ENCODE results near the gene MCRIP1. TPM values are rescaled to one million over a fixed set of nuclear protein-coding genes. Genes with fewer than 3 reads are reported as not detected.

The MCRIP1 gene
- total RNA-seq, 1 experiment from 2014 or later: 34.1 TPM

DNA sequence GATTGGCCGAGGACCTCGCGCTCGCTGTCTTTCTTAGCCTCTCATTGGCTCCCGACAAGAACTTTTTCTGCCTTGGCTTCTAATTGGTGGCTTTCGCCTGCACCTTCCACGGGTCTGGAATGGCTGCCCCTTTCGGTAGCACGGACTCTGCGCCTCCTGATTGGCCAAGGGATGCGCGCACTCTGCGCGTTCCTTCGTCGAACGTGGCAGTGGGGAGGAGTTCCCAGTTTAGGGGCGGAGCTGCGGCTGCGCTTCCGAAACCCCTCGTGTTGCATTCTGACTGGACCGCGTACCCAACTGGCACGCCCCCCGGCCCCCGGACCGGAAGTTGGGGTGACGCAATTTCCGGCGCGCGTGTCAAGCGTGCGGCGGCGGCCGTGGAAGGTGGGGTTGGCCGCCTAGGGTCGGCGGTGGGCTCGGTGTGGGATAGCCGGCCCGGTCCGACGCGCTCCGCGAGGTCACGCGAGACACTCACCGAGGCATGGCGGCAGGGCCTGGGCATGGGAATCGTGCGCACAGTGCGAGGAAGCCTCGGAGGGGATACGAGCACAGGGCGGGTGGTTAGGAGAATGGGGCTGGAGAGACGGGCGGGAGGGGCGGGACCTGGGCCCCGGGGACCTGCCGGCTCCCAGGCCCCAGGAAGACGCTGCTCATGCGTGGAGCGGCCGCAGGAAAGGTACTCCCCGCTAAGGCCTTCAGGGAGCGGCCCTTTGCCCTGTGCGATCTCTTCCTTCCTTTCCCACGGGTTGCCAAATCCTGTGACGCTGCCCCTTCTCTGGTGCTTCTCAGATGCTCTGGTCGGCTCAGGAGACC is 27.9 kb upstream of the MCRIP1 start:
- peak; percentile 100 for DNase-seq (ENCODE audit: low read depth)

- no peak for DNase-seq (ENCODE audit: low read depth)
Measured at GRCh38 chr17:81859906-81860755, 27.0 kb upstream of the MCRIP1 start, which contains the start of gene P4HB. TSS of gene P4HB (minus strand) at chr17:81860535. CDS start at chr17:81860471, 64 bp downstream.

- no peak for DNase-seq (ENCODE audit: low read depth)
Measured at GRCh38 chr17:81858967-81859905, 26.1 kb upstream of the MCRIP1 start.

DNA sequence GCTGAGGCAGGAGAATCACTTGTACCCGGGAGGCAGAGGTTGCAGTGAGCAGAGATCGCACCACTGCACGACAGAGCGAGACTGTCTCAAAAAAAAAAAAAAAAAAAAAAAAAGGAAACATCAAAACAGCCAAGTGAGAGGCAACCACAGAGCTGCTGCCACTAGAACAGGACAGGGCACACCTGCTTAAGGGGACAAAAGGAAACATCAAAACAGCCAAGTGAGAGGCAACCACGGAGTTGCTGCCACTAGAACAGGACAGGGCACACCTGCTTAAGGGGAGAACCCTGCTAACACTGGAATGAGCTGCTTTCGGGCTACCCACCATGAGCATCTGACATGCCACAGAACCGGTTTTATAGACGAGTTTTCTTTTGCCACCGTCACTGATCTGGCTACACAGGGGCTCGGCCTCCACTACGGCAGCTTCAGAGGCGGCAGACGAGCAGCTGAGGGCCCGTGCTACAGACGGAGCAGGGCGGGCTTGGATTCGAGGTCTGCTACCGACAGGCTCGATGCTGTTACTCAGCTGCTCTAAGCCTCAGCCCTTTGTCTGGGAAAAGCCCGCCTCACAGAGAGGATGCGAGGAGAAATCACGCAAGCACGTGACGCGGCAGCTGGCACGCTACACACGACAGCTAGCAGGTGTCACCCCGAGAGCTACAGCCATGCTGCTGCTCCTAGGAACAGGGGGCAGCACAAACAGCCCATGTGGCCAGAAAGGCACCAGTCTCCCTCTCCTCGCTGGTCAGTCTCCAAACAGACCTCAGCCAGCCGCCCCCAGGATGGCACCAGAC is 25.3 kb upstream of the MCRIP1 start:
- no peak for DNase-seq (ENCODE audit: low read depth)

DNA sequence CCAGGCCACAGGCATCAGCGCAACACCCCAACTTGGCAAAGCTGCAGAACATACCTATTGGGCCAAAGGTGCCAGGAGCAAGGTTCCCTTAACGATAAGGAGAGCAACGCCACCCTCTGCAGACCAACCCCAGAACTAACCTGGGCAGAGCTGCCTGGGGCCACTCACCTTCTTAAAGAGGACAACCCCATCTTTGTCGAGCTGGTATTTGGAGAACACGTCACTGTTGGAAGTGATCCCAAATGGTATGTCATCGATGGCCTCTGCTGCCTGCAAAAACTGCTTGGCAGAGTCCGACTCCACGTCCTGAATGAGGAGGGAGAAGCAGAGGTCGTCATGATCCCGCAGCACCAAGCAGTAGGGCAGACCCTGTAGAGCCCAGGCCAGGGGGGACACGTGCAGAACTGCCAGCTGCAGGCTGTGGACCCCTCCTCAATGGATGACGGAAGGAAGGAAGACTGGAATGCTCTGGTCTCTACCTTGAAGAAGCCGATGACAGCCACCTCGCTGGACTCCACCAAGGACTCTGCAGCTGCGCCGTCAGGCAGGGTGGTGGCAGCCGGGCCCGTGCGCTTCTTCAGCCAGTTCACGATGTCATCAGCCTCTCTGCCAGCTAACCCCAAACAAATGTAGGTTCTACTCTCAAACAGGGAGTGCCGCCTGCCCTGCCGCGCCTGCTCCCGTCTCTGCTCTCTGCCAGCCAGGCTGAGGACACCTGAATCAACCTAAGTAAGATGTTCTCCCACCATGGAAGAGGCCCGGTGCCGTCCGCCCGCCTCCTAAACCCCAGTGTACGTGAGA is 22.1 kb upstream of the MCRIP1 start:
- no peak for DNase-seq (ENCODE audit: low read depth)

- DNase-seq (ENCODE audit: low read depth): no peak
Measured at GRCh38 chr17:81852237-81852636, 19.1 kb upstream of the MCRIP1 start.

GRCh38 chr17:81851423-81851822 is 18.3 kb upstream of the MCRIP1 start:
- DNase-seq (ENCODE audit: low read depth): no peak

GRCh38 chr17:81849457-81849856 is 16.4 kb upstream of the MCRIP1 start:
- DNase-seq (ENCODE audit: low read depth): no peak

DNA sequence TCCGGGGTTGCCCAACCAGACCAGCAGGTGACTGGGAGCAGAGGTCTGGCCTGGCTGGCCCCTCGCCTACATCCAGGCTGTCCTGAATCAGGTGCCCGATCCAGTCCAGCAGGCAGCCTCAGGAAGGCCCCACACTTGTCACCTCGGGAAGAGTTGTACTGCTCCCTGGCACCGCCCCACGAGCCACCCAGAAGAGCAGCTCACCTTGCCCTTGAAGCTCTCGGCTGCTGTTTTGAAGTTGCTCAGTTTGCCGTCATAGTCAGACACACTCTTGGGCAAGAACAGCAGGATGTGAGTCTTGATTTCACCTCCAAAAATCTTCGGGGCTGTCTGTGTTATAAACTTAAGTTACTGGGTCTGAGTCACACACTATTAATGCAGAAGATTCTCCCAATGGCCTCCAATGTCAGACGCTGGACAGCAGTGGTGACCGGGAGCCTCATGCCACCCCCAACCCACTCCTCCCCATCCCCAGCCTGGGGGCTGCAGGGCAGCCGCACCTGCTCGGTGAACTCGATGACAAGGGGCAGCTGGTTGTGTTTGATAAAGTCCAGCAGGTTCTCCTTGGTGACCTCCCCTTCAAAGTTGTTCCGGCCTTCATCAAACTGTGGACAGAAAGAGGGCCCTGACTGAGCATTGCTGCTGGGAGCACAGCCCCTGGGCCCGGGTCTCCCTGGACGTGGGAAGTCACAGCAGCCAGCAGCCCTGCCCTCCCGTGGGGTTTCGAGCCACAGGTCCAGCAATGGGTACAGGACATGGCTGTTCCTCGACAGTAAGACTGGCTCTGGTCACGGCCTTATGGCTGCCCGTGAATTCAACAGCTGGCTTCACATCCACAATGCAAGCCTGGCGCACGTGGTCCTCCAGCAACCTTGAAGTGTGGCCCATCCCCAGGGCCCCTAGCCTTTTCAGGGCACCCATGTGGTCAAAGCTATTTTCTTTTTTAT is 13.9 kb upstream of the MCRIP1 start:
- no peak for DNase-seq (ENCODE audit: low read depth)

DNA sequence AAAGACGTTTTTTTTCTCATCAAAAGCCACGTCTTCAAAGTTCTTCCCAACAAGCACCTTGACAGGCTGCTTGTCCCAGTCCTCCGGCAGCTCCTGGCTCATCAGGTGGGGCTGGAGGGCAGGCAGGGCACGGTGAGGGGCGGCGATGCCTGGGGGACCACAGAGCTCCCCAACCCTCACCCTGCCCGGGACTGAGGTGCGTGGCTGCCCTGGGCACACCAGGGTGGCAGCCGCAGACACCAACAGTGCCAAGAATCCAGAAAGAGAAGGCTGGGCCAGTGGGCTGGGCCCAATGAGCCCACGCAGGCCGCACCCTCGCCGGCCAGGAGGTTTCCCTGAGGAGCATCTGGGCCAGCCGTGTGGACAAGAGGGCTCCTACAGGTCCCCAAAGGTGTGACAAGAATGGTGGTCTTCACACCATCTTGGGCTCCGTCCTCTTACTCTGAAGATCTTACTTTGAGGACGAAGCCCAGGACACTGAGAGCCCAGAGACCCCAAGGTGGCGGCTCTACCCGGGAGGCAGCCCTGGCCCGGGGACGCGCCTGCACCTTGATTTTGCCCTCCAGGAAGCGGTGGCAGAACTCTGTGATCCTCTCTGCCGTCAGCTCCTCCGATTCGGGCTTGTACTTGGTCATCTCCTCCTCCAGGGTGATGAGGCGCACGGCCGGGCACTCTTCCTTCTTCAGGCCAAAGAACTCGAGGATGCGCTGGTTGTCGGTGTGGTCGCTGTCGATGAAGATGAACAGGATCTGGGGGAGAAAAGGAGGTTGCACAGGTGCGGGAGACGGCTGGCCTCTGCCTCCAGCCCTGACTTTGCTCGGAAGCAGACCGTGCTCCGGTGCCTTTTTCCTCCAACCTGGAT is 13.0 kb upstream of the MCRIP1 start:
- no peak for DNase-seq (ENCODE audit: low read depth)

DNA sequence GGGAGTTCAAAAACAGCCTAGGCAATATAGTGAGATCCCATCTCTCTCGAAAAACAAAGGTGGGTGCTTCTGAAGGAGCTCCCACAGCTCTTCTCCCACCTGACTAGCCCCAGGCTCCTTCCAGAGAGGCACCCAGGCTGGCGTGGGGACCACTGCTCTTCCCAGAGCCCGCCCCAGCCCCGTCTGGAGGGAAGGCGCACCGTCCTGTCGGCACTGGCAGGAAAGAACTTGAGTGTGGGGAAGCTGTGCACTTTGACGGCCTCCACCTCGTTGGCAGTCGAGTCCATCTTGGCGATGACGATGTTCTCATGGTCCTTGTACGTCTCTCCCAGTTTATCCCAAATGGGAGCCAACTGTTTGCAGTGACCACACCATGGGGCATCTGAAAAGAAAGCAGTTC is 12.3 kb upstream of the MCRIP1 start:
- DNase-seq (ENCODE audit: low read depth): no peak

GRCh38 chr17:81844887-81845286 is 11.8 kb upstream of the MCRIP1 start:
- DNase-seq (ENCODE audit: low read depth): no peak

GRCh38 chr17:81844327-81844851 is 11.3 kb upstream of the MCRIP1 start:
- DNase-seq (ENCODE audit: low read depth): no peak

- DNase-seq (ENCODE audit: low read depth): no peak
Measured at GRCh38 chr17:81843713-81844326, 10.7 kb upstream of the MCRIP1 start.

GRCh38 chr17:81842725-81843504 is 9.8 kb upstream of the MCRIP1 start:
- no peak for DNase-seq (ENCODE audit: low read depth)

DNA sequence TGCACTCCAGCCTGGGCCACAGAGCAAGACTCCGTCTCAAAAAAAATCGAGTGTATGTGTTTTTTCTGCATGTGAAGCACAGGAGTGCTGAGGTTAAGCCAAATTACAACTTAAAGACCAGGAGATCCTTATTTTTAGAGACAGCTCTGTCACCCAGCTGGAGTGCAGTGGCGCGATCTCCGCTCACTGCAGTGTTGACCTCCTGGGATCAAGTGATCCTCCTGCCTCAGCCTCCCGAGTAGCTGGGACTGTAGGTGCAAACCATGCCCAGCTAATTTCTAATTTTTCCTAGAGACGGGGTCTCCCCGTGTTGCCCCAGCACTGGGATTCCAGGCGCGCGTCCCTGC is 9.3 kb upstream of the MCRIP1 start:
- no peak for DNase-seq (ENCODE audit: low read depth)

DNA sequence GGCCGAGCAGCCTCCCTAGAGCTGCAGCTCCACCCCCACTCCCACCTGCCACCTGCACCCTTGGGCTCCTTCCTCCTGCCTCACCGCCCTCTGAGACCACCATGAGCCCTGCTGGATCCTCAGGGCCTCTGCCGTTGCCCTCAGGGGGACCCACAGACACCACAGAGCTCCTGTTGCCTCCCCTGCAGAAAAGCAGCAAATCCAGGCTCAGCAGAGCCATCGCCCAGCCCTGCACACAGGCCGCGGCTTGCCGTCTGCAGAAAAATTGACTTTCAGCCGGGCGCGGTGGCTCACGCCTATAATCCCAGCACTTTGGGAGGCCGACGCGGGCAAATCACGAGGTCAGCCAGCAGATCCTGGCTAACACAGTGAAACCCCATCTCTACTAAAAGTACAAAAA is 8.8 kb upstream of the MCRIP1 start:
- no peak for DNase-seq (ENCODE audit: low read depth)

All from RPMI7951 (cell line).